Vagina (tissue), 2 donors: ENCODE results near the gene CCDC167. TPM values are rescaled to one million over a fixed set of nuclear protein-coding genes. Genes with fewer than 3 reads are reported as not detected.
A peak's percentile ranks its signal among the peaks of the same experiment; 100 is the strongest.

Experiments used
- DNase-seq, 2 donors: peaks; one replicate each; pipeline ENCODE4 v3.0.0-alpha.2; 2017; ENCODE audit errors: extremely low spot score in 2 of 2
- H3K27ac ChIP-seq: fragments of 200-600 bp; sonication (generic); one replicate; pipeline ENCODE4 v1.5.1; 2019
- H3K27me3 ChIP-seq: fragments of 200-600 bp; sonication (generic); one replicate; pipeline ENCODE4 v1.5.1; 2019
- H3K36me3 ChIP-seq, 2 donors: fragments of 200-600 bp; sonication (generic); one replicate each; pipeline ENCODE4 v1.5.1; 2017 to 2019
- H3K4me1 ChIP-seq: fragments of 200-600 bp; sonication (generic); one replicate; pipeline ENCODE4 v1.5.1; 2019
- H3K4me3 ChIP-seq, 2 donors: fragments of 200-600 bp; sonication (generic); 1 replicate in 1 of 2; 2 replicates in 1 of 2; pipeline ENCODE4 v1.5.1; 2016 to 2019
- H3K9me3 ChIP-seq: fragments of 200-600 bp; sonication (generic); one replicate; pipeline ENCODE4 v1.5.1; 2019
- CTCF ChIP-seq, 3 experiments: fragments of 450-650 bp in 2 of 3; fragments of 200-600 bp in 1 of 3; sonication (generic) in 1 of 3; IDR thresholded peaks; one replicate each; pipeline ENCODE4 v1.5.1; 2017 to 2019; ENCODE audit warnings: antibody characterized with exemption in 3 of 3, mild to moderate bottlenecking in 2 of 3, moderate library complexity in 2 of 3
- POLR2A ChIP-seq, 2 donors: fragments of 450-650 bp; IDR thresholded peaks; one replicate each; pipeline ENCODE4 v1.6.1; 2017; ENCODE audit warnings: antibody characterized with exemption in 2 of 2, mild to moderate bottlenecking in 2 of 2, moderate library complexity in 2 of 2
- POLR2AphosphoS5 ChIP-seq, 2 donors: sonication (generic); formaldehyde crosslinking; IDR thresholded peaks; one replicate each; pipeline ENCODE4 v1.9.0; 2017; ENCODE audit warnings: antibody characterized with exemption in 2 of 2, mild to moderate bottlenecking in 2 of 2, low read depth in 1 of 2; ENCODE audit not compliant: insufficient read depth in 1 of 2
- intact Hi-C: fragments of 100-400 bp; cut with DNase I; formaldehyde crosslinking; loops from one replicate; pipeline ENCODE4 v1.15.1; 2023
- total RNA-seq: library from RNA; depleted of rRNA; stranded (reverse); fragments of >200 nt; gene quantifications from one replicate; pipeline ENCODE4 v1.2.3, GENCODE V29; 2016

CCDC167 gene
- 34.6 TPM for total RNA-seq

GRCh38 chr6:37499433-37500293 is at the start of gene CCDC167:
Gene CCDC167, minus strand, starts transcription at chr6:37499893. Its CDS starts 30 bp downstream, at chr6:37499863.
- DNase-seq = peak in 1 of 2 donors; percentile 94
- peak within 1 kb of the TSS; percentile 64 to 80 for H3K4me3 ChIP-seq
- no peaks in the 10 kb centered on the region for H3K9me3 ChIP-seq
- intact Hi-C loops = no loop called here
- no peaks in the 10 kb centered on the region for H3K27me3 ChIP-seq
- H3K36me3 ChIP-seq = no peaks in the 10 kb centered on the region
- peak within 1 kb of the TSS; percentile 52 for H3K27ac ChIP-seq
- H3K4me1 ChIP-seq = peaks cover 9% of the 10 kb centered on the region
- TF ChIP-seq CTCF (IDR thresholded peaks at IDR 0.05) (no peak), POLR2A (IDR thresholded peaks at IDR 0.05) (no peak), POLR2AphosphoS5 (IDR thresholded peaks at IDR 0.05; ENCODE audit: insufficient read depth in 1 of 2, low read depth in 1 of 2) (peak; percentile 61 to 86)

DNA sequence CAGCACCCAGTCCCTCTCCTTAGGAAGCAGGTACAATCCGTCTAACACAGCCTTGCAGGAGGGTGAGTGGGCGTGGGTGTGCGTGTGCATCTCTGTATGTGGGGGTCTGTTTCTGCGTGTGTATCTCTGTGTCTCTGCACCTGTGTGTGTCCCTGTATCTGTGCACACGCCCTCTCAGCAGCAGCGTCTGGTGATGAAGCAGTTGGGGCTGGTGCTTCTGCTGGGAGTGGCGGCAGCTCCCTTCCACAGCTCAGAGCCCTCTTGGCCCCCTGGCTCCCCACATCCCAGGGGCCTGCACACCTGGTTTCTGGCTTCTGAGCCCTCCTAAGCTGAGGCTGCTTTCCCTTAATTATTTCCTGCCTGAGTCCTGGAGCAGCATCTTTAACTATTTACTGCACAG is 49.5 kb upstream of the CCDC167 start:
- peaks cover 7% of the 10 kb centered on the region for H3K4me1 ChIP-seq
- no peak for TF ChIP-seq CTCF (IDR thresholded peaks at IDR 0.05)
- no peak for TF ChIP-seq POLR2AphosphoS5 (IDR thresholded peaks at IDR 0.05; ENCODE audit: insufficient read depth in 1 of 2, low read depth in 1 of 2)
- no peak for TF ChIP-seq POLR2A (IDR thresholded peaks at IDR 0.05)
- no peaks in the 10 kb centered on the region for H3K9me3 ChIP-seq
- no peaks in the 10 kb centered on the region for H3K36me3 ChIP-seq
- intact Hi-C loops = no loop called here
- H3K27ac ChIP-seq = no peak overlapping the region
- H3K4me3 ChIP-seq = no peak overlapping the region
- no peaks in the 10 kb centered on the region for H3K27me3 ChIP-seq
- no peak for DNase-seq

DNA sequence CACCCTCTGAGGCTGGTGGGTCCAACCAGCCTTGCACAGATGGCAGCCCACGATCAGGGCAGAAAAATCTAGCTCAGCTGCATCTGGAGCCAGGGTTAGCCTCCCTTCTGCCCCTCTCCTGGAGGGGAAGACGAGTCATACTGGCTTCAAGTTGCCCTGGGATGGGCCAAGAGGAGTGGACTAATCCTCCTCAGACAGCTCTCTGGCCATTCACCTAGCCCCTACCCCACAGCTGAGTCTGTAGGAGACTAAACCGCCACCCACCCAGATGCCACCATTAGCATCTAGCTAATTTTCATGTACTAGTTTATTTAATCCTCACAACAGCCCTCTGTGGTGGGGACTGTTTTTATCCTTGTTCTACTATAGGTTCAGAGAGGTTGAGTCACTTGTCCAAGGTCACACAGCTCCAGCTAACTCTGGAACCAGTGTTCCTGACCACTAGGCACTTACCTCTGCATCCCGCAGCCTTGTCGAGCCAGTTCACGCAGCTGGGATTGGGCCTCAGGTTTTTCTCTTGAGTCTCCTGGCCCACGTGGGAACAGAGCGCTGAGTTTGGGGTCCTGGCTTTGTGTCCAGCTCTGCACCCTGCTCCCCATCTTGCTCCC is 48.5 kb upstream of the CCDC167 start:
- H3K27me3 ChIP-seq = no peaks in the 10 kb centered on the region
- DNase-seq = no peak
- intact Hi-C loops = no loop called here
- H3K4me3 ChIP-seq = no peak overlapping the region
- peaks cover 7% of the 10 kb centered on the region for H3K4me1 ChIP-seq
- H3K36me3 ChIP-seq = no peaks in the 10 kb centered on the region
- no peaks in the 10 kb centered on the region for H3K9me3 ChIP-seq
- no peak overlapping the region for H3K27ac ChIP-seq
- TF ChIP-seq CTCF (IDR thresholded peaks at IDR 0.05) (no peak), POLR2AphosphoS5 (IDR thresholded peaks at IDR 0.05; ENCODE audit: insufficient read depth in 1 of 2, low read depth in 1 of 2) (no peak), POLR2A (IDR thresholded peaks at IDR 0.05) (no peak)

DNA sequence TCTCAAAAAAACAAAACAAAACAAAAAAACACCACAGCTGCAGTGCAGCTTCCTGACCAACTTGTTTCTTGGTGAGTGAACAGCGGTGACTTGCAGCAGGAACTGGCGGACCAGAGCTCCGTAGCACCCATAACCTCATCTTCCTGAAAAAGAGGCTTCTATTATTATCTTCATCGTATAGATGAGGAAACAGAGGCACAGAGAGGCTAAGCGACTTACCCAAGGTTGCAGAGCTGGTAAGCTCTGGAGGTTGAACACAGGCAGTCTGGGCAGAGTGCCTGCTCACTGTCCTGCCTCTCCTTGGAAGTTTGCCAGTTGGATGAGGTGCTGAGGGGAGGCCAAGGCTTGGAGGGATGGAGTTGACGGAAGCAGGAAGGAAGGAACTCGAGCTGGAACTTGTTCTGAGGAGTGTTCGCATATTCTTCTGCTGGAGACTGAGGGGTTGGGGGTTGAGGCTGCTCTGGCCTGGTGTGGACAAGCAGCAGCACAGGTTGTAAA is 47.9 kb upstream of the CCDC167 start:
- H3K27me3 ChIP-seq = no peaks in the 10 kb centered on the region
- no peaks in the 10 kb centered on the region for H3K9me3 ChIP-seq
- intact Hi-C loops = no loop called here
- DNase-seq = no peak
- TF ChIP-seq CTCF (IDR thresholded peaks at IDR 0.05) (no peak), POLR2A (IDR thresholded peaks at IDR 0.05) (no peak), POLR2AphosphoS5 (IDR thresholded peaks at IDR 0.05; ENCODE audit: insufficient read depth in 1 of 2, low read depth in 1 of 2) (no peak)
- H3K27ac ChIP-seq = no peak overlapping the region
- H3K4me3 ChIP-seq = no peak overlapping the region
- peaks cover 7% of the 10 kb centered on the region for H3K4me1 ChIP-seq
- H3K36me3 ChIP-seq = no peaks in the 10 kb centered on the region
